ENCODE measurements around the gene DMRT3.

Gene DMRT3, protein sequence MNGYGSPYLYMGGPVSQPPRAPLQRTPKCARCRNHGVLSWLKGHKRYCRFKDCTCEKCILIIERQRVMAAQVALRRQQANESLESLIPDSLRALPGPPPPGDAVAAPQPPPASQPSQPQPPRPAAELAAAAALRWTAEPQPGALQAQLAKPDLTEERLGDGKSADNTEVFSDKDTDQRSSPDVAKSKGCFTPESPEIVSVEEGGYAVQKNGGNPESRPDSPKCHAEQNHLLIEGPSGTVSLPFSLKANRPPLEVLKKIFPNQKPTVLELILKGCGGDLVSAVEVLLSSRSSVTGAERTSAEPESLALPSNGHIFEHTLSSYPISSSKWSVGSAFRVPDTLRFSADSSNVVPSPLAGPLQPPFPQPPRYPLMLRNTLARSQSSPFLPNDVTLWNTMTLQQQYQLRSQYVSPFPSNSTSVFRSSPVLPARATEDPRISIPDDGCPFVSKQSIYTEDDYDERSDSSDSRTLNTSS

DNA sequence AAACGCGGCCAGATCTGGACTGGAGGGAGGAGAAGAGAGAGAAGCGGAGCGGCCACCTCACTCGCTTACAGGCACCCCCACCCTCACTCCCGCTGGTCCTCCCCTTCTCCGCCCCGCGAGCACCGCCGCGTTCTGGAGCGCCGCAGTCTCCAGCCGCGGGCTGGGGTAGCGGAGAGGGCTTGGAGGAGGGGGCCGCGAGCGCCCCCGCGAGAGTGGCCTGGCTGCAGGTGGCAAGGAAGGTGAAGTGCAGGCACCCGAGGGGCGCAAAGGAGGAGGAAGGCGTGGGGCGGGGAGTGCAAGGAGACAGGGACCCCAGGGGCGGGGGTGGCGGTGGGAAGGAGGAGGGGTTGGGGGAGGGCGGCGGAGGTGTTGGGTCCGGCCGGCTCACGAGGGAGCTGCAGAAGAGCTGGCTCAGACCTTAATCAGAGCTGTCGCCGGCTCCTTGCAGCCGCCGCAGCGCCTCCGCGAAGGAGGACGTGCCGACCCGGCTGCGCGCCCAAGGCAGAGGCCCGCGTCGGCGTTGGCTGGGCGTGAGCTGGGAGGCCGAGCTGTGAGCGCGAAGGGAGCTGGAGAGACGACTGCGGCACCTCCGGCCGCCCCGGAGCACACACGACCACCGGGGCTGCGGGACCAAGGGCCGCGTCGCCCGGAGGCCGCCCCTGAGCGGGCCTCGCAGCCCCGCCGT lies at the start of gene DMRT3:
DMRT3 (plus strand) TSS at position 398 of the 685 bp plus-strand sequence. CDS start 347 bp downstream, outside the sequence.
- DNase-seq, result peak in 1 of 3 donors; percentile 38

DNA sequence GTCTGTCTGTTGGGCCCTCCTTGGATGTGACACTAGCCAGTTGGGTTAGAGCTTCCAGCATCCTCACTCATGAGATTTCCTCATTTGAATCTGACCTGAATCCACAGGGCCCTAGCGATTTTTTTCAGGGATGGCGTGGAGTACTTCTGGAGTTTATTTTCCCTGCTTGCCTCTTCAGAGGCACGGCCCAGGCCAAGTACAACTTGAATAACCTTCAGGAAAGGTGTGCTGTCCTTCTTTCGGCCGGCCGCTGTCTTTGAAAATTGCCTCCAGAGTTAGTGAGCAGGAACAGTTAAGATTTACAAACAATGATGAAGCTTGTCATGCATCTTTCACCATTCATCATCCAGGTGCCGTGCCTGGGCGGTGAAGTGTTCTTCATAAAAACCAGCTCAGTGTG lies 49.5 kb upstream of the DMRT3 start:
- DNase-seq, result no peak

DNA sequence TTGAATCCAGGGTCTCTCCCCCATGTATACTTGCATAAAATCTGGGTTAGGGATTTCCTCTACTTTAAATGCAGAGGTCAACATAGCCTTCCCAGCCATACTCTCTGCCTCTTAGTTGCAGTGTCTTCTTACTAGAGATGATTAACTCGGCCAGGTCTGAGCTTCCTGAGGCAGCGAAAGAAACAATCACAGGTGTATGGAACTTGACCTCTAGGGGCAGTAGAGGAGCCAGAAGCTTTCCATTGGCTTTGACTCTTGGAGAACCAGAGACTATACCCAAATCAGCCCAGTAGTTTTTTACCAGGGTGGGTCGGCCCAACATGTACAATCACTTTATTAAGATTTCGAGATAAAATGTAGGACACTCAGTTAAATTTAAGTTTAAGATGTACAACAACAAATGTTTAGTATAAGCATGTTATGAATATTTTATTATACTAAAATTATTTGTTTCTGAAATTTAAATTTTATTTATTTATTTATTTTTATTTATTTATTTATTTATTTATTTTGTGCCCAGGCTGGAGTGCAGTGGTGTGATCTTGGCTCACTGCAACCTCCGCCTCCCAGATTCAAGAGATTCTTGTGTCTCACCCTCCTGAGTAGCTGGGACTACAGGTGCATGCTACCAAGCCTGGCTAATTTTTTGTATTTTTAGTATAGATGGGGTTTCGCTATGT lies 48.0 kb upstream of the DMRT3 start:
- peak; percentile 24 to 50 (median 36) for DNase-seq

DNA sequence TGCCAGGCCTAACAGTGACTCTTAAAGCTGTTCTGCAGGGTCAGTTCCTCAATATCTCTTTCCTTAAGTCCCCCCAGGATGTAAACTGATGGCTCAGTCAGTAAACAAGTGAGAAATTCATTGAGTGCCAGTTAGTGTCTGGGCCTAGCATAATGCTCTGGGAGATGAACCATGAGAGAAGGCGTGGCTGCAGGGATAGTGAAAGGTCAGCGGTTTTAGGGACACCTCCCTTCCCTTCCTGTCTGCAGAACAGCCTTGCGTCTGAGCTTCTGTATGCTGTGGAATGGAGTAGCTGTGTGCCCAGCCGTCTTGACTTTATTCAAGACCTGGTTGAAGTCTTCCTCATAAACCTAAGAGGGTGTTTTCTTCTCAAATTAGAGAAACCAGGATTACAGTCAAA lies 46.7 kb upstream of the DMRT3 start:
- DNase-seq, result no peak

DNA sequence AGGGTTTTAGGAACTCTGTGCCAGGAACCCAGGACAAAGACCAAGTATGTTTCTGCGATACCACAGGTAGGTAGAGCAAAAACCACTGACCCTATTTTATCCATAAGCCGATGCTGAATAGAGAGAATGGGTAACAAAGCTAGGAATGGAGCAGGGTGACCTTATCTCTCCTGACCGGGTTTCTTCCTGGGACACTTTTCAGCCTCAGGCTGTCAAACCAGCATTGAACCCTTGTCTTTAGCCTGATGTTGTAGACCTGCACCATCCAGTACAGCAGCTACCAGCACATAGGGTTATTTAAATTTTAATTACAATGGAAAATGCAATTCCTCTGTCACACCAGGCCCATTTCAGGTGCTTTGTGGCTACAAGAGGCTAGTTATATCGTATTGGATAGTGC lies 43.1 kb upstream of the DMRT3 start:
- no peak for DNase-seq

DNA sequence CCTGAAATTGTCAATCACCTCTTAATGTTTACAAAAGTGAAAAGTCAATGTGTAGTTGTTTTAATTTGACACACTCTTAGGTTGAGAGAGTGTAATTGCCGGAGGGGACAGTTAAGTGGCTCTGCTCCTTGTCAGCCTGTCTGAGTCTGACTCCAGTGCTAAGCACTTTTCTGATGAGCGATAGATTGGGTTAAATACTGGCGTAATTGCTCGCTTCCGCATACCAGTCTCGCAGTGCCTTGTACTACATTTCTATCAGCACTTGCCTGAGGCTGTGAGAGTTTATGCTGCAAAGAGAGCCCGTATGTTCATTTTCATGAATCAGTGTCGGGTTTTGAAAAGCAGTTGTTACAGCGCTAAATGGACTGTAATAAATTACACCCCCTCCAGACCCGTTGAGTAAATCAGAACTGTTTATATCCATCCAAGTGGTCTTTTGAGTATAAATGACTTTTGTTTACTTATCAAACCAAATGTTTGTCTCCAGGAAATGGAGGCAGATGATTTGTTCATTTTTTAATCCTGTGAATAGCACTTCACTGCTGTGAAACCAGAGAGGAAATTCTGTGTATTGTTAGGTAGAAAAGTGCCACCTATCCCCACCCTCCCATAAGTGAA lies 41.0 kb upstream of the DMRT3 start:
- DNase-seq, result no peak

DNA sequence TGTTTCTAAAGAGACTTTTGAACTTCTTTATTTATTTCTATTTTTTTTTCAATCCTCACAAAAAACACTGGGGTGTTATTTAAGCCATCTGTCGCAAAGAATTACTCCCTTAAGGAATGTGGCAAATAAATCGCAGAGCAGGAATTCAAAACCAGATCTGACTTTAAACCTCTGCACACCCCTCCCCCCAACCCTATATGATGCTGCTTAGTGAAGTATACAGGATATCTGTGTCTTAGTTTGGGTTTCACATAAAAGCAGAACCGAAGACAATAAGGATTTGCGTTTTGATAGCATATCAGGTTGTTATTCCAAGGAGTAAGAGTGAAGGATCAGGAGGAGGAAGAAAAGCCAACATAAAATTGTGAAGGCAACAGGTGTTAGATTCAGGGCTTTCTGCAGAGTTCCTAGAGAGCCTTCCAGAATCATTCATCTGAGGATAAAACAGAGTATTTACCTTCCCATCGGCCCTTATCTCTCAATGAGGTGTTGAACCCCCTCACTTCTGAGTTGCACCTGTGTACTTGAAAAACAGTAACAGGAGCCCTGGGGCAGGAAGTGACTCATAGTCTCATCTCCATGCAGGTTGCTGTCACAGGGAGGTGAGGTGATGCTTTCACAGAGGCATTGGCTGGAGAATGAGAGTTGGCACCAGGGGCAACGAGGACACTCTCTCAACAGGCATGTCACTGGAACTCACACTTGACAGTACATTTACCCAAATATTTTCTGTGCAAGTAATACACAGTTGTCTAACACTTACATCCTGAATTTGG lies 33.5 kb upstream of the DMRT3 start:
- no peak for DNase-seq

DNA sequence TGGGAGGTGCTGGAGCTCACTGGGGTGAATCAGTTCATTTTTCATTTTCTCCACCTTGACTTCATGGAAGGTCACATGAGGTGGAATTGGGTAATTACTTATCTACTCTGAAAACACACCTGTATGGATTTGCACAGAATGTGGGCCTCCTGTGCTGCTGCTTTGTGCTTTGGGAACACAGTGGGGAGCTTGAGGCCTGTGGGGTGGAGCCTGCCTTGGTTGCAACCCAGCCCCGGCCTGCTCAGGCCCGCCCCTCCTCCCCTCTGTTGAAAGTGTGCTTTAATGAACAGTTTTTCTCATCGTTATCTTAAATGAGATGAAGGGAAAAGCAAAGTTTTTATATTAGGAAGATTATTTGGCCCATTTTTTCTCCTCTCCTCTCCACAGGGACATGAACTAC lies 28.5 kb upstream of the DMRT3 start:
- no peak for DNase-seq

DNA sequence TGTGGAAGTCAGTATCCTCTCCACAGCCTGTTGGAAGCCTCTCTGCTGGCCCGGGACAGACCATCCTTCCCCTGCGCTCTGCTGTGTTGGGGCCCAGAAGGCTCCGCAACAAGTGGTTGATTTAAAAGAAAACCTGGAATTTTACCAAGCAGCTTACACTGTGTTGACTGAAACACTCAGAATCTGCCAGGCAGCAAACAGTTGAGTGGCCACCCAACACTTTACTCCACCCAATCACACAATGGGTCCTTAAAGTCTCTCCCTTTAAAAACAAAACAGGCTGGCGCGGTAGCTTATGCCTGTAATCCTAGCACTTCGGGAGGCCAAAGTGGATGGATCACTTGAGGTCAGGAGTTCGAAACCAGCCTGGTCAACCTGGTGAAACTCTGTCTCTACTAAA lies 28.0 kb upstream of the DMRT3 start:
- no peak for DNase-seq

DNA sequence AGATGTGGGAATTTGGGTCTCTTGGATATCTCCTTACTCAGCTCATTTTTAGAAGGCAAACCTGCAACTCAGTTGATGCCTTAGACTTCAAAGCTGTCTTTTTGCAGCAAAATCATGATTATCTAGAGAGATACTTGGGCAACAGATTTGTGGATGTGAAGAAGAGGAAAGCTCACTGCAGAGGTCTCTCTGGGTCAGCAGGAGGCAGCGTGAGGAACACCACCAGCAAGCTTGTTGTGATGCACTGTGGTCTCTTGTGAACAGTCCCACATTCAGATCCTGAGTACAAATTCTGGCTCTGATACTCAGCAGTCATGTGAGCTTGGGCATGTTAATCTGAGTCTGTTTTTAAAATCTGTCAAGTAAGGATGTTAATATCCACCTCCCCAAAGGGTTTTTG lies 26.3 kb upstream of the DMRT3 start:
- DNase-seq, result no peak

DNA sequence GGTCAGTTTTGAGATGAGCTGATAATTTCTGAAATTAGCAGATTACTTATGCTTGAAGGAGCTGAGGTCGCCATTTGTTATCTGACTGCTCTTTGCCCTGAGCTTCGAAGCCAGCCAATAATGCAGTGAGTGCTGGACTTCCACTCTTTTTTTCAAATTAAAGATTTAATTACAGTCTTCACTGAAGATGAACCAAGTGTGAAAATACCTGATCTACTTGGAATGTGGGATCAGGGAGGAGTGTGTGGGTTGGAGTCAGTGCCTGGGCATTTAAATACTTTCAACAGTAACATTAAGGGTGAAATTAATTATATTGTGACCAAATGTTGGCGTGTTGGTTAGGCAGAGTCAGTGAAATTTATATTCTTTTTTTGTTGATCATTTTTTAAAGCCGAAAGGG lies 23.9 kb upstream of the DMRT3 start:
- no peak for DNase-seq

DNA sequence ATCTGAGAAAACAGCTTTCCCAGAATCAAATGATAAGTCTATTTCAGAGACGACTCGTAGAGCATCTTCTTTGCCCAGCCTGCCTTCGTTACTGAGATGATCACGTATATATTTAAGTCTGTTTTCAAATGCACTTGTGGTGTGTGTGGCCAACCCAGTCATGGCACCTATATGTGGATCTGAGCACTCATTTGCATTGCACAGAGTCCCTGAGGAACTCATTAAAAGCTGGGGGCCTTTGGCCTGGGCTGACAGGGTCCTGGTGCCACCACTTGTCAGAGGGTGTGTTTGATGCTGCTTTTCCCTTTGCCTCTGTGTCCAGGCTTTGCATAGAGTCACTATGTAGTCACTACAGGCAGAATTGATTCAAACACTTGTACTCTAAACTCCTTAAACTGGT lies 17.4 kb upstream of the DMRT3 start:
- DNase-seq, result no peak

DNA sequence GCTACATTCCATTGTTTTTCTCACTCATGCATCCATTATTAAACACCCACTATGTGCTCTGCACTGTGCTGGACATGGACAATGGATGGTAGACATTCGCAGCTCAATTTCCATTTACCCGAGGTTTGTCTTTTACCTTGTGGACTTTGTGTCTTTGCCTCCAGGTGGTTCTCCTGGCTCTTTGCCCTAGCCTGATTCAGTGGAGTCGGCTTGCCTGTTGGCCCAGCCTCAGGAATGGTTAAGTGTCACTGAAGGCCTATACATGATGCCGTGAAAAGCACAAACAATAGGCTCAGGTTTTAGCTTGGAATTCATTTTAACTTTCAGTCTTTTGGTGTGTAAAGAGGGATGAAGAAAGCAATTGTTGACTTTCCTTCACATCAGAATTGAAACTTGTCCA lies 16.5 kb upstream of the DMRT3 start:
- no peak for DNase-seq

DNA sequence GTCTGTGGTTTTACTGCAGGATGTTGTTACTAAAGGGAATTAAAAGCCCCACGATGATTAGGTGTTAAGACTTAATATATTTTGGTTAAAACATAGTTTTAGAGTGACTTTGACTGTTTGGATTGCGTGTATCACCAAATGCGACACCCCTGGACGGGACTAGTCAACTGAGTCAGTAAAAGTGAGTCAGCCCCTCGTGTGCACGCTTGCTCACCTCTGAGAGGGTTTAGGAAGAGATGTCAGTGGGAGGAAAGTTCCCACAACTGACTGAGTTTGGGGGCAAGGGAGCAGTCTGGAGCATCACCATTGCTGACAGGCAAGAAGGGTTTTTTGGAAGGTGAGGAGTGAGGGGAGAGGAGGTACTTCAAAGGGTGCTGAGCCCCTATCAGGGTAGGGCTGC lies 14.4 kb upstream of the DMRT3 start:
- no peak for DNase-seq

DNA sequence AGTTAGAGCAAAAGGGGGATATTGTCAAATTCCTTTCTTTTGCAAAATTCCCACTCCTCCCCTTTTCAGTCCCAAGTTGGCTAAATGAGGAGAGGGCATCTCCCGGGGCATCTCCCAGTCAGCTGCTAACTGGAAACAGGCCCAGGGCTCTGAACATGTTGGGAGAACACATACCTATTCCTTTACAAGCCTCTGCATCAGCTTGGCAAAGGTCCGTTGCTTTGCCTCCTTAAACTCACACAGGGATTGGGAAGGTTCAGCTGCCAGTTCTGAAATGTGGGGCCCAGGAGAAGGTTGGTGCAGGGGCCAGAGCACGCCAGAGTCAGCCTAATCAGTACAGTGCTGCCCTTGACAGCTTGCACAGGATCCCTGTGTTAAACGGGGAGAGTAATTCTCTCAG lies 11.0 kb upstream of the DMRT3 start:
- DNase-seq, result no peak

DNA sequence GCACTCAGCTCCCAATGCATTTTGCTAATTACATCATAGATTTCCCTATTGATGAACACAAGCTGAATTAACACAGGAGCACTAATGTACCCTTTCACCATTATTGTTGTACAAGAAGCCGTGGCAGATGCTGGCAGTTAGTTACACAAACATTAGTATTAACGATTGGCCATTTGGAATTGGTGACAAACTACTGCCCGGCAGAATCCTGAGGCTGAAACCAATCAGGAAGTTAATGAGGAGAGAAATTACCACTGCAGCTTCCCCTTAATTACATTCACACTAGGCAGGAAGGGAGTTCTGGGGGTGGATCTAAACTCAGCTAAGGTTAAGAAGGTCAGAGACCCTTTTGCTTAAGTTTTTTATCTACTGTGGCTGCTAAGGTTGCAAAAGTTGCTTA lies 9.6 kb upstream of the DMRT3 start:
- DNase-seq, result no peak

DNA sequence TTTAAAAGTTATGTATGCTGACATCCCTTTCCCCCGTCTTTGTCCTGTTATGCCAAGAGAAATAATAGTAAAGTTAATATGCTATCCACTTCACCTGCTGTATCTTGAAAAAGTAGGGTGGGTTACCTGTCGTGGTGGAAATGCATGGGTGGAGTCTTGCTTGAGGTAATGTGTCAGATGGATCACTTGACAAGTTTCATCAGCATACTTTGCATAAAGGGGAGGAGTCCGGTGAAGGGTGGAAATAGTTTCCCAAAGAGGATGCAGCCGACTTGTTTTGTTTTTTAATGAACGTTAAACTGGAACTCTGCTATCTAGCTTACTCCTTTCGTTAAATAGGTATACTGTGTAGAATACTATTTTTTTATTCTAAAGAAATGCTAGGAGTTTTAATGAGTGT lies 9.0 kb upstream of the DMRT3 start:
- no peak for DNase-seq

DNA sequence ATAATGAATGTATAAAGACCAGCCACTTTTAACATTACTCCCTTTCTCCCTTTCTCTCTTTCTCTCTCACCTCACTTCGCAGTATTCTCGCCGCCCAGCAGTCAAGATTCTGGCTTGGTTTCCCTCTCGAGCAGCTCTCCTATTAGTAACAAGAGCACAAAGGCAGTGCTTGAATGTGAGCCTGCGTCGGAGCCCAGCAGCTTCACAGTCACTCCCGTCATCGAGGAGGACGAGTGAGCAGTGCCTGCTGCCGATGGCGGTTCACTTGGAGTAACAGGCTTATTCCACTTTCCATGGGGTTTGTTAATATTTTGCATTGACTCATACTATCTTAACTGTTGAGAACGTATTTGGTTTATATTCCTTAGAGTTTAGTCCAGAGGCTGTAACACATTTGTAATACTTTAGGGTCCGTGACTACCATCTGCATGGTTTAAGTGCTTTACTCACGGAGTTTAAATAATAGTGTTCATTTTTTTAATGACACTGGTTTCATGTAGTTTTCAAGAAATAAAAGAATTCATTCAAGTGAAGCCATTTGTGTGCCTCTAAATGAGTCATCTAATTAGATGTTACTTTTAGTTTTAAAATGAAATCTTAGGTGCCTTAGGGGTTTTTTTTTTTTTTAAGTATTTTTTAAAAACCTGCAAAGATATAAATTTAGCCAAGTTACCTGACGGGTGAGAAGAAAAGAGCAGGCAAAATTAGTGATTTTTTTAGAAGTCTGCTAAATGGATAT lies 8.4 kb upstream of the DMRT3 start:
- DNase-seq, result no peak

DNA sequence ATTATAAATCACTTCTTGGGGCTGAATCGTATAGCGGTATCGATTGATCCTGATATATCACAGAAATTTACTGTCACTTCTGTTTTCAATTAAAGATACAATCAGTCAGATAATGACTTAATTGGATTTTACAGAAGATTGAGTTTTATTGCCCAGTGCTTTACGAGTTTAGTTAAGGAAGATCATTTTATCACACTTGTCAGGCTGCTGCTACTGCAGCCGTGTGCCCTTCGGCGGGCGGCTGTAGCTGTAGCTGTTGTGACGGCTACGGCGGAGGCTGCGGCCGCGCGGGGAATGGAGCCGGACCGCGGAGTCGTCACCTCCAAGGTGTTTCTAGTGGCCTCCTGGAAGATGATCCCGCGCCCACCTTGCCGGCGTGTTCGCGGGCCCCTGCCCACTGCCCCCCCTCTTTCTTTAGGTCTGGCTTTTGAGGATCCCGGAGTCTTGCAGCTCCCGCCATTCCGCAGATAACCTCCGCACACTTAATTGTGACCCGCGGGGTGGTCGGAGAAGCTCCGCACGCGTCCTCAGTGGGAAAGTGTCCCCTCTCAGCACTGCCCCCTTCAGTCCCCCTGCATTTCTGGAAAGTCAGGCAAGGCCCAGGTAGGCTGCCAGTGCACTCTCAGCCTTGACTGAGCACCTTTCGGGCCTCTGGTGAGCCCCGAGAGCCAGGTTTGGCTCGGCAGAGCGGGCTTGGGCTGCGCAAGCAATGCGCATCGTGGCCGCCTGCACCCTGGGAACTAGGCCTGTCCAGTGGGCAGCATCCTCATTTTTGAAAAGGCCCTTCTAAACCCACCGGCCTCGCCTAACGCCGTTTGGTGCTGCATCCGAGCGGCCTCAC lies 6.9 kb upstream of the DMRT3 start:
- DNase-seq, result no peak

DNA sequence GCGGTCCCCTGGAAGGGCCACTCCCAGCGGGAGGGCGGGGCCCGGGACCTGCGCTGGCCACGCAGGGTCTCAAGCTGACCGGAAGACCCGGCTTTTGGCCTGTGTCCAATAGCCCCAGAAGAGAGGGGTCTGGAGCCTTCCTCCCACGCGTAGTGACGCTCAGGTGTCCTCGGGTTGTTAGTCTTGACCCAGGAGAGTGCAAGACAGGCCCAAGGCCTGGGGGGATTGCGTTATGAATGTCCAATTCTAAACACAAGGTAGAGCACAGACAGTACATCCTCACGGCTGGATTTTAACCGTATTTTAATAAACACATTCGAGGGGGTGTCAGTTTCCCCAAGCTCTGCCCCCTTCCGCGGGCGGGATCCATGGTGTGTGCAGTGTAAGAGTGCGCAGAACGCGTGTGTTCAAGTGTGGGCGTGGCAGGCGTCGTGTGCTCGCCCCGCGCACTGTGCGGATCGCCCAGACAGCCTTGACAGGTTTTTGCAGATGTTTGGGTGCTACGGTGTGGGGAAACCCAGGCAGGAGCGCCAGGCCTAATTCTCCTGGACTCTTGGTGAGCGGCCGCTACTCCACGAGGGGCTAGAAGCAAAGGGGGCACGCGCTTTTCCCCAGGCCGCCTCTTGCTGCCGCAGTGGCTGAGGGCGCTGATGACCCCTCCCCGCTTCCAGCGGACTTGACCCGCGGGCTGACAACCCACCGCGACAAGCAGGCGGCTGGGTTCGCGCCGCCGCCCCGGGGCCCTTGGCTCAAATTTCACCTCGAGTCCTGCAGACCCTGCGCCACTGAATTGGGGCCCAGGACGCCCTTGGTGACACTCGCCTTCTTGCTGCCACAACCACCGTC lies 6.1 kb upstream of the DMRT3 start:
- DNase-seq, result no peak

Data from suppressor macrophage treated with lipopolysaccharide for 1 hour (primary cell).